HFF-Myc (cell line): ENCODE data around the gene EGR4.
A peak's percentile ranks its signal among the peaks of the same experiment; 100 is the strongest.

ENCODE experiments used
- DNase-seq: peaks from one replicate; pipeline ENCODE4 v3.0.0-alpha.2; 2011; ENCODE audit warnings: low read depth; ENCODE audit errors: extremely low read depth
- H3K4me3 ChIP-seq: replicated peaks from 2 replicates; pipeline ENCODE4 v1.5.1; 2011; ENCODE audit warnings: low read depth, mild to moderate bottlenecking, control low read depth, low read length
- CTCF ChIP-seq: IDR thresholded peaks from 2 replicates; pipeline ENCODE4 v1.5.1; 2012; ENCODE audit warnings: mild to moderate bottlenecking, low read depth, low read length, control low read depth; ENCODE audit errors: missing control alignments

Gene EGR4

DNA sequence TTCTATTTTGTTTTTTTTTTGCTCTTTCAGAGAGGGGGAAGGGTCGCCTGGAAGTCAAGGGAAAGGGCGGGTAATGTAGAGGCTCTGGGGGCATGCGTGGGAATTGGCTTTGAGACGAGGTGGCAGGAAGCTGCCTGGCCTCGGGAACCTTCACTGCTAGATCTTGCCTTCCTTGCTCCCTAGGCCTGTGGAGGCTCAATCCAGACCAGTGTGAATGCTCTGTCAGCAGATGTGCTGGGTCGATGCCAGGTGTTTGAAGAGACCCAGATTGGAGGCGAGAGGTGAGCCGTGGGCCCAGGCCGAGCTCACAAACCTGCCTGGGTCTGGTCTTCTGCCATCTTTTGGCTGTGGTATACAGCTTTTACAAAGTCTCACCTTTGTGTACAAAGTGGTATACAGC is 43.7 kb downstream of the EGR4 start:
- DNase-seq: no peak
- no peak for TF ChIP-seq CTCF
- H3K4me3 ChIP-seq: no peak overlapping the region

DNA sequence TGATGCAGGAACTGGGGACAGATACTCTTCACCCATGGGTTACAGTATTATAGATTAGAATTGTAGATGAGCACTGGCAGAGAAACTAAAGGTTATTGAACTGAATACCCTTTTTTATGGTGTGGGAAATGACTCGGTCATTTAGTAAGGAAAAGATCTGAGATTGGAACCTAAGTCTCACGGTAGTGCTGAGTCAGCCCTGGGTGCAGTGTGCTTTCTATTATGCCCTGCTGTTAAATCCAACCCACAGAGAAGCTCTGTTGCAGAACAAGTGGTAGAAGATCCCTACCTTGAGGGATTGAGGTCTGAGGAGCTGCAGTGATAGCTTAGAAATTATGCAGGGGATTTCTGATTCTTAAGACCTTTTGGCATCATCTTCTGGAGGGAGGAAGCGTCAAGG is 46.5 kb downstream of the EGR4 start:
- no peak overlapping the region for H3K4me3 ChIP-seq
- no peak for DNase-seq
- TF ChIP-seq CTCF: no peak

GRCh38 chr2:73244580-73244979 is 48.8 kb downstream of the EGR4 start:
- TF ChIP-seq CTCF: no peak
- H3K4me3 ChIP-seq: no peak overlapping the region
- no peak for DNase-seq

- no peak for TF ChIP-seq CTCF
- DNase-seq: peak; percentile 44
- H3K4me3 ChIP-seq: no peak overlapping the region
Measured at GRCh38 chr2:73243884-73244570, 49.3 kb downstream of the EGR4 start.
